SHP77 (cell line): ENCODE measurements around the gene L3MBTL1.

Experiments
- DNase-seq, 2 experiments: peaks; one replicate each; lab custom pipeline; 2025; lab: John Stamatoyannopoulos, UW

L3MBTL1 gene

DNA sequence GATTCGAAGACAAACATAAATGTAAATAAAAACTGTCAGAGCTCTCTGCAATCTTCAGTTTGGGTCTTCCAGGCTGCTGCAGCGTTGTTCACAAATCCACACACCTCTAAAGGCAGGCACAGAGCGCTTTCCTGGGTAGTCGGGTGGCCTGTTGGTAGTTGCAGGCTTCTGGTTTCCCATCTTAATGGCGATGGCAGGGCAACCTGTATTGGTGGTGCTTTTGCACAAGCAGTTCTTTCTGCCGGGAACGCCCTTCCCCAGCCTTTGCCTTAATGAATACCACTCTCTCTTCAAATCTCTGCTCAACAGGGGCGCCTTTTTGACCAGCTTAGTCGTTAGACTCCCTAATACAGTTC, 82.5 kb downstream of the L3MBTL1 start:
- peak in 1 of 2 experiments; percentile 38 for DNase-seq

DNA sequence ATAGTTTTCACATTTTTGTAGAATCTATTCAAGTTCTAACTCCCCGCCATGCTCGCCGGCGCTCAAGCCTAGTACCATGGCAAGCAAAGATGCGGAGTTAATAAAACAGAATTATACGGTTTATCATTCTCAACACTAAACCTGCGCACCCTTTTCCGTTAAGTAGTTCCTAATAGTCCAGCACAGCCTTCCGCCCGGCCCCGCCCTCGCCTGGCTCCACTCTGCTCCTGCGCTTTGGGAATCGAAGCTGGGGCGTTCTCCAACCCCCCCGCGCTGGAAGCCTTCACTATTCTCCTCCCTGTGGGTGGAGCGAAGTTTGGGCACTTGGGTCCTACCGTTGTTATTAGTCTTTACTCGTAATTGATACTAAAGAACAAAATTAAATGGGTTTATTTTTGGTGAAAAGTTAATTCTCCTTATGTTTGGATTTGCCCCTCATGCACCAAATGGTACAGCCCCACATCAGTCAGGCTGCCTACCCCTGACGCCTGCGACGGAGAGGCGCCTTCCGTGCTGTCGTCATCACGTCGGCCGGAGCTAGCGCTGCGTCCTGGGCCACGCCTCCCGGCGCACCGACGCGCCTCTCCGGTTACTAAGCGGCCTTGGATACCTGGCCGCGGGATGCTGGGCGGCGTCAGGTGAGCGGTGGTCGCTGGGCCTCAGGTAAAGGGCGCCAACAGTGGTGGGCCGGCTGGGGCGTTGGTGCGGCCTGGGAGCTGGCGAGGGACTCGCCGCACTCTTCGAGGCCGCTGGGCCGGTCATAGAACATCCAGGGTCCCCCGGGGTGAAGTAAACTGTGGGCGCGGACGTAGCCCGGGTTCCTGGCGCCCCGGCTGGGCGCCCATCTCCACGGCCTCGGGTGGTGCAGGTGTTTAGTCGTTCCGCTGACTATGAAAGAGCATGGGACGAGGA, 83.2 kb downstream of the L3MBTL1 start, which contains the start of gene IFT52:
TSS of gene IFT52 (plus strand) at position 546 of the 912 bp plus-strand sequence. CDS start 3,762 bp downstream, outside the sequence.
- peak; percentile 88 to 91 for DNase-seq
